ACHN (cell line): ENCODE measurements around the gene FRMD3.

Experiments
- DNase-seq: peaks from one replicate; pipeline ENCODE4 v3.0.0-alpha.2; 2015
- in situ Hi-C: cut with HindIII; loops from 2 replicates; pipeline ENCODE4 v1.10.0; 2017; ENCODE audit warnings: low sequenced_read_pairs, low pct_ligation_motif_present, low pct_unique_long_range_greater_than_20kb

The FRMD3 gene

DNA sequence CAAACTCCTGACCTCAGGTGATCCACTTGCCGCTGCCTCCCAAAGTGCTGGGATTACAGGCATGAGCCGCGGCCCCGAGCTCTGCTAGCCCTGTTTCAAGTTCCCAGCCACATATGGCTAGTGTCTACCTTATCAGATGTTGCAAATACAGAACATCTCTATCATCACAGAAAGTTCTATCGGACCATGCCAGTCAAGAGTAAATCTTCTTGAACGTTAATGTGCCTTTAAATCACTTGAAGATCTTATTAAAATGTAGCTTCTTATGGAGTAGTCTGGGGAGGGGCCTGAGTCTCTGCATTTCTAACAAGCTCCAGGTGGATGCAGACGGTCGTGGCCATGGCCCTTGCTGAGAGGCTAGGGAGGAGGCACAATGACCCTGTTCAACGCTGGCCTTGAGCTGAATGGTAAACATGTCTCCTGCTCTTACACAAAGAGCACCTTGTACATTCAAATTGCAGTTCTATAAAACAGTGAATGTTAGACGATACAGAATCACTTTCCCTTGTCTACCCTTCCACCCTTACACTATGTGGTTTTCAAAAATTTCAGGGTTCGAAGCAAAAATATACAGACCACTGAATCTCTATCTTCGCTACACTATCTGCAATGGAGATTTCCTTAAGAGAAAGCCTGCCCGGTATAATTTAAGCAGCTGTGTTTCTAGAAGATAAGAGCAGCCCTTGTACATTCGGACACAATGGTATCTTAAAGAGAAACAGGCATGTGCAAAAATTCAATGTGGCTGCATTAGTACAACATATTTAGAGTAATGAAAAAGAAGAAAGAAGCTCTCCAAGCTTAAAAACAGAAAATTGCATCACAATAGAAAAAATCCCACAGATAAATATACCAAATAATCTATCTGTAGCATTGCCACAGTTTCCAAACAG lies 114.1 kb downstream of the FRMD3 start:
- in situ Hi-C loops, result no loop called here
- no peak for DNase-seq

DNA sequence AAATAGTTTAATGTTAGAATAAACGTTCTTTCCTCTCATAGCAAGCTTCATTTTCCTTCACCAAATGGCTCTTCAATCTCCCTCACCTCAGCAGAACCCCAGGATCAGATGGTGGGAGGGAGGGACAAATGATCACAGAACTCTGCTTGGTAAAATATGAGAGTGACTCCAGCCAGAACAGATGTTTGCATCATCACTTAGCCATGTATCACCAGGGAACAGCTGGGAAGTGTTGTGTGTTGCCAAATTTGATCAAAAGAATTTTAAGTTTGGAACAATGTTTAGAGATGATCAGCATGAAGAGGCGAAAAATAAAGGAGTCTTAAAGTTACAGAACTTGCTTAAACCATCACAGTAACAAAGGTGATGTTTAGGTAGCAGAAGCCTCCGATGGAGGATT lies 115.7 kb downstream of the FRMD3 start:
- in situ Hi-C loops, result no loop called here

DNA sequence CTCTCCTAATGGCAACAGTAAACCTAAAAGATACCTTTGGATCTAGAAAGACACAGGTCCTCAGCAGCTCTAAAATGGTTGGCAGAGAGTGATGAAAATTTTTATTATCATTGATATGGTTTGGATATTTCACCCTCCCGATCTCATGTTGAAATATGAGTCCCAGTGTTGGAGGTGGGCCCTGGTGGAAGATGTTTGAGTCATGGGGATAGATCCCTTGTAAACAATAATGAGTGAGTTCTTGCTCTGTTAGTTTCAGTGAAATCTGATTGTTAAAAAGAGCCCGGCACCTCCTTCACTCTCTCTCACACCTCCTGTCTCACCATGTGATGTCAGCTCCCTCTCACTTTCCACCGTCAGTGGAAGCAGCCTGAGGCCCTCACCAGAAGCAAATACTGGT lies 117.7 kb downstream of the FRMD3 start:
- in situ Hi-C loops, result no loop called here
- no peak for DNase-seq

More for the DNA sequence above, 115.7 kb downstream of the FRMD3 start:
- no peak for DNase-seq

DNA sequence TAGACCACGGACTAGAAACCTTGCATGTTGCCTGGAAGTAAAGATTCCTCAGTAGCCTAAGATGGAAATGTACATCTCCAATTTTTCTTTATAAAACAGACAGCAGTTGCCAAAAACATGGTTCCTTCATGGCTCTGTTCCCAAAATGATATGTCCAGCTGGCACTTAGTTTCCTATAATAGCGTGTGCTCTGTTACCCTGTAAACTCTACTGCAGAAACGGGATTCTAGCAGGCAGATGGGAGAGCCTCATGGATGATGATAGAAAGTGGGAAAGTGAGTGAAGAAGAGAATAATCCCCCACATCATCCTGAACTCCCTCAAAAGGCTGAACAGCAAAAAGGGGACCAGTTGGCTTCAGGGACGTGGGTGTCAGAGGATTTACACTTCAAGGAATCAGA lies 118.2 kb downstream of the FRMD3 start:
- in situ Hi-C loops, result no loop called here

DNA sequence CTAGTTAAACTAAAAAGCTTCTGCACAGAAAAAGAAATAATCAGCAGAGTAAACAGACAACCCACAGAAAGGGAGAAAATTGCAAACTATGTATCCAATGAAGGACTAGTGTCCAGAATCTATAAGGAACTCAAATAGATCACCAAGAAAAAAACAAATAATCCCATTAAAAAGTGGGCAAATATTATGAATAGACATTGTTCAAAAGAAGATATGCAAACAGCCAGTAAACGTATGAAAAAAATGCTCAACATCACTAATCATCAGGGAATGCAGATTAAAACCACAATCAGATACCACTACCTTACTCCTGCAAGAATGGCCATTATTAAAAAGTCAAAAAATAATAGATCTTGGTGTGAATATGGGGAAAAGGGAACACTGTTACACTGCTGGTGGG lies 119.9 kb downstream of the FRMD3 start:
- DNase-seq, result no peak

More for the DNA sequence above, 118.2 kb downstream of the FRMD3 start:
- no peak for DNase-seq

DNA sequence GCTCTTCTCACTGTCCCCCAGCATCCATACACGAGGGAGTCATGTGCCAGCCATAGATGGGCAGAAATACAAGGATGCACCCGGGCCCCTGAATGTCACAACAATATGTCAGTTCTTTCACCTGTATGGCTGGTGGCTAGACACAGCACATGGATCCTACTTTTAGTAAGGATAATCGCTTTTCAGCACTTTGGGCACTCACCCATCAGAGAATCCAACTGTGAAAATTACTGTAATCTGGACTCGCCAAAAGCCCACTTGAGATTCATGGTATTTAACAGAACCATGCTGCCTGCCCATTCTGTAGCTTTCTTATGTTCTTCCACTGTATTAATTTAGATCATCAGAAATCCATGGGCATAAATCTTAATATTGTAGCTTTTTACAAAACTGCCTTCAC lies 124.8 kb downstream of the FRMD3 start:
- no peak for DNase-seq
- in situ Hi-C loops, result no loop called here

More for the DNA sequence above, 119.9 kb downstream of the FRMD3 start:
- in situ Hi-C loops, result no loop called here

DNA sequence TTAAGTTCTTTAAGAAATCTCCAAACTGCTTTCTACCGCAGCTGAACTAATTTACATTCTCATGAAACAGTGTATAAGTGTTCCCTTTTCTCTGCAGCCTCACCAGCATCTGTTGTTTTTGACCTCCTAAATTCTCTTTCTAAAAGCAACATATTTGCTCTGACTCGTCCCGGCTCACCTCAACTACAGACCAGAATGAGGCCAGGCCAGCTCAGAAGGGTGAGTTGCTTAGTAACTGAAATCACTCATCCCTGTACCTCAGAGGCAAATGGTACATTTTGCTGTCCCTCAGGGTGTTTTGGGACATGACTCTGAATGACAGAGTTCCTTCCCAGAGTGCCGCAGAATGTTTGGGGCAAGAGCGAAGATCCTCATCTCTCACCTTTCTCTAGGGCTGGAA lies 127.5 kb downstream of the FRMD3 start:
- DNase-seq, result no peak
- in situ Hi-C loops, result no loop called here

DNA sequence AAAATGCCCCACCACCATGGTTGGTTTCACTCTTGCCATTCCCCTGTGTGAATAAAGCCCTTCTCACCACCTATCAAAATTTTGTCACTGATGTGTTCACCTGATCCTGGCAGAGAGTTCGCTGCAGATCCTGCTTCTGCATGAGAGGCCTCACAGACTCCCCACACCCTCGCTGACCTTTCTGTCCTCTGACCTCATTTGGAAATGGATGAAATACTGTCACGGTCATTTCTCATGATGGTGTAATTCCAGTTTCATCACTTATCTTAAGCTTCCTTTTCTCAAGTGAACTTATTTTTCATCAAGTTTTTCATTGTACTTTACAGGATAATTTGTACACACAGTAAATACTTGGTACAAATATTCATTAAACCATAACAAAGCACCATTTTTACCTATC lies 131.3 kb downstream of the FRMD3 start:
- in situ Hi-C loops, result no loop called here
- DNase-seq, result no peak

DNA sequence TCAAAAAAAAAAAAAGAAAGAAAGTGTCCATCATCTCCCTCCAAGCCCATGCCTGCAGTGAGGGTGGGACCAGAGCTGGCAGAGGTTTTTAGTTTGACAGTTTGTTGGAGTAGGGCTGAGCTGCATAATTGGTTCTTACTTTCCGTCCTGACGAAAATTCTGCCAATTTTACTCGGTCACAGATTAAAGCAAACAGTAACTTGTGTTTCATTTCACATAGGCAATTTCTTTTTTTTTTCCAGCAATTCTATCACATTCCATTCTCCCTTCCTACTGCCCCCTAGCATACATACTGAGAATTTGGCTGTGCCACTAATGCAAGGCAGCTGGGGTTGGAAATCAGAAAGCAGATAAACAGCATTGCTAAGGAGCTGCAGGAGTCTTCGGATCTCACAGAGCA lies 132.4 kb downstream of the FRMD3 start:
- no peak for DNase-seq
- in situ Hi-C loops, result no loop called here

DNA sequence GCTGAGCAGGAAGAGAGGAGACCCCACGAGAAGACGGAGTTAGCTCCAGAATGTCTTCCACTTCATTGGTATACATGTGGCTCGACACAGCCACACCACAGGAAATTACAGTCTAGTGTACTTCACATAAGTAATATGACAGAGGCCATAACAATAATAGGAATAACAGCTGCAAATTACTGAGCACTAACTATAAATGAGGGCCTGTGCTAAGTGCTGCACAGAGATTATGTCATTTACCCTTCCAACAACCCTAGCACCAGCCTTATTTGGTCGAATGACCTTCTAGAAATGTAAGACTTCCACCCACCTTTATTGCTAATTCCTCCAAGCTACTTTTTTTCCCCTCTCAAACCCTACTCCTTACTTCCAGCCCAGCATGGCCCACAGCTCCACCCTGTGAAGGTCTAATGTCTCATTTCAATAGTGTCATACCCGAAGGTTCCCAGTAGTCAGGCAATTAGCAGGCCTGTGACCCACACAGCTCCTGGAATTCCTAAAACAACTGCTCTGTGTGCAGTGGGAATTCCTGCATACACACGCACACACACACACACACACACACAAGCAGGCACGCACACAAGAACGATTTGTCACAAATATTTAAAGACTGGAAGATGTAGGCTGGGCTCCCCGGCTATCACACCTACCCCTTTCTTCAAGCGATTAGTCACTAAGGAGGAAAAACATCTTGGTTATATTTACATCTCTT lies 134.5 kb downstream of the FRMD3 start:
- DNase-seq, result no peak
- in situ Hi-C loops, result no loop called here

DNA sequence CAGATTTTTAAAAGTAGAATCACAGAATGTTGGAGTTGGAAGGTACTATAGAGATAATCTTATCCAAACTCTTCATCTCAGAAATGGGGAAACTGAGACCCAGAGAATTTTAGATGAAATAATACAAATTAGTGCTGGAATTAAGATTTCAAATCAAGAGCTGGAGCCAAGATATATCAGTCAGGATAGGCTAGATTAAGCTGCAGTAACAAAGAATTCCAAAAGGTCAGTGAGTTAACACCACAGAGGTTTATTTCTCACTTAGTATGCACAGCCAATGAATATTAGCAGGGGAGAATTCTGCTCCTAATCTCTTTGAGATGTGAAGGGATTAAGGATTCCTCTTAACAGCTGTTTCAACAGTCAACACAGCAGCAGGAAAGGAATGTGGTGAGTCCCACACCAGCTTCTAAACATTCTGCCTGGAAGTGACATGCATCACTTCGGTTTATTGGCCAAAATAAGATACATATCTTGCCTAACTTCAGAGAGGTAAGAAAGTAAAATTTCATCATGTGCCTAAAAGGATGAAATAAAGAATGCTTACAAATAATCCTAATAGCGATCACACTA lies 136.8 kb downstream of the FRMD3 start:
- DNase-seq, result no peak
- in situ Hi-C loops, result no loop called here

DNA sequence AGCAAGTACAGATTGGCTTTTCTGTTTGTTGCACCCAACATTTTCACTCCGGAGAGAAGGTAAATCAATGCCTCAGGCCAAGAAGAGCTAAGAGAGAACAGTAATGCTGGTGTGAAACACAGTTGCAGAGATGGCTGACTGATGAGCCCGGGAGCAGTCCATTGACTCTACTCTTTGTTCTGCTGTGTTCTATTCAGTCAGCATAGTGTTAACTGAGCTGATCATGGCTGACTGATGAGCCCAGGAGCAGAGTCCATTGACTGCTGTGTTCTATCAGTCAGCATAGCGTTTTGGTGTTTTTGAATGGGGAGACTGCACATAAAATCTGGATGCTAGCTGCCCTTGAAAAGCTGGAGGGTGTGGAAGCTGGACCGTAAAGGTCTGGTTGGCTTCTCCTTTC lies 141.4 kb downstream of the FRMD3 start:
- DNase-seq, result no peak
- in situ Hi-C loops, result no loop called here

DNA sequence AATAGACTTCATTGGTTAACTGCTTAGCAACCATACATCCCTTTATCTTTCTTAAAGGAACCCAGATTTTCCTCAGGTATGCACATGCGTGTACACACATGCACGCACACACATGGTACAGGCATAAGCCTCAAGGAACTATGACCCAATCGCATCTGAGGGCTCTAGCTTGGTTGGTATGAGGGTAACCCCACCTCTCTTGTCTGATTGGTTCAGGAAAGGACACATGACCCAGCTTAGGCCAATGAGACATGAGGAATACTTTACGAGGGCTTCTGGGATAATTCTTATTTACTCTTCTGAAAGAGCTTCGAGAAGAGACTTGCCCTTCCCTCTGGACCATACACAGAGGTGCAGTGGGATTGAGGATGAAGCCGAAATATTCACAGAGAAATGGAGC lies 141.9 kb downstream of the FRMD3 start:
- no peak for DNase-seq
- in situ Hi-C loops, result no loop called here

DNA sequence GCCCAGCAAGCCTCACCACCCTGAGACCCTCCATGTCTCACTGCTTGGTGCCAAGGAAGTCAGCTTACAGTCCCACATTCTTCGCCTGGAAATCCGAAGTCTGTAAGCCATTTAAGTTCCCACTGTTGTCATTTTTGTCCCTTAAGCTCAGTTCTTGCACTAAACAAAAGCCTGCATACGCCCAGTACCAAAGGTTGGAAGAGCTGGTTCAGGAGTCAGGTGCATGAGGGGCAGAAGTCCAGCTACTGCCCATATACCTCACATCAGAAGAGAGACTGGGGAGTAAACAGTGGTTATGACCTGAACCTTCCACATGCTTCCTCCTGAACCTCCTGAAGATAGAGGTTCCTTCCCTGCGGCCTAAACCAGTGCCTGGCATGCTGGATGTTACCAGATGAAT lies 146.0 kb downstream of the FRMD3 start:
- in situ Hi-C loops, result no loop called here
- no peak for DNase-seq

DNA sequence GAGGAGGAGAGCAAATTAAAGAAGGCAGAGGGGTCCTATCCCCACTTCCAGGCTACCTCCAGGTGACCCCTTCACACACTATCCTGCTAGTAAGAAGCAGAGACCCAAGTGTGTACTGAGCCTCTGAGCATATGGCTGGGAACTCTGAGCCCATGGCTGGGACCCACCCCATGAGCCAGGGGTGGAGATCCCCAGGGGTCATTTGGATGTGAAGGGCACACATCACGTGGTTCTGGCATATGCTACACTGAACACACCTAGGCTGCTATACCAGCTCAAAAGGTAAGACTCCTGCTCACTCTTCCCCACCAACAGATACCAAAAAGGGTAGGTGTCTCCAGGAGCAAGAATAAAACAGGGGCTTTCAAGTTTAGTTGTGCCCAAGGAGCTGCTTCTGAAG lies 149.9 kb downstream of the FRMD3 start:
- DNase-seq, result no peak
- in situ Hi-C loops, result no loop called here

DNA sequence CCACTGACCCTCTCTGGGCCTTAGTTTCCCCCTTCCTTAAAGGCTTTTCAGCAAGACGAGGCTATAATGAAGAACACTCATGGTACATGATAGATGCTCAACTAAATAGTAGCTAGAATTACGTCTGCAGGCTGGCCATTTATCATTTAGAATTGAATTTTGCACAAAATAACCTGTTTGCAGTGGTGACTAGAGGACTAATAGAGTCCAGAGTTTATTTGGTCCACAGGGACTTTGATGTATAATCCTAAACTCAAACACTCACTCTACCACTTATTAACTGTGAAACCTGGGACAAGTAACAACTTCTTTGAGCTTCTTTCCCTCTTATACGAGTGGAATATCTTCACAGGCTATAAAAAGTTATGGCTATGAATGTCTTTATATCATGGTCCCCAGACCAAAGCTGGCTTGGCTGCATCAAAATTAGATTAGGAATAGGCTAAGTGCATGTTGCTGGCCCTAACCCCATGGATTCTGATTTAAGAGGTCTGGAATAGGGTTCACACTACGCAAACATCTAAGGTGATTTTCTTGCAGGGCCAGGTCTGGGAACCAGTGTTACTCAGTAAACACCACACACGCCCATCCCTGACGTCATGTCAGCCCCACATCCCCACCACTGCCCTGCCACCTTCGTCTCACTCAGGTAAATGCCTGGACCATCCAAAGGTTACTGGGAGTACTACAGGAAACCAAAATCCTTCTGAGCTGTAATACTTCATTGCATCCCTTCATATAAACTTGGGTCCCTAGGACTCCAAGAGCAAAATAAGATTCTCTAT lies 150.6 kb downstream of the FRMD3 start:
- DNase-seq, result no peak
- in situ Hi-C loops, result no loop called here

DNA sequence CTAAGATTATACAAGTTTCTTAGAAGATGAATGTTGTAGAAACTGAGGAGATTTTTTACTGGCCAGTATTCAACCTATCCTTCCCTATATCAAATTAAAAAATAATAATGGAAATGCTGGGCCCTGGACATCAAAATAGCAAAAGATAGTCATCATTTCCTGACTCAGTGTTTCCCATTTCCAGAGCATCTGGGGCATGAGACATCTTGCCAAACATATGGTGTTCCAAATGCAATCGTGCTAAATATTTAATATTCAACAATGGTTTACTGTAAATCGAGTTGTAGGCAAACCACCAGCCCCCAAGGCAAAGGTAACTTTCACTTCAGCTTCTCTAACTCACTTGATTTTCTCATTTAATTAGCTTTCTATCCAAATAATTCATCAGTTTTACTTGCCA lies 152.9 kb downstream of the FRMD3 start:
- no peak for DNase-seq
- in situ Hi-C loops, result no loop called here

DNA sequence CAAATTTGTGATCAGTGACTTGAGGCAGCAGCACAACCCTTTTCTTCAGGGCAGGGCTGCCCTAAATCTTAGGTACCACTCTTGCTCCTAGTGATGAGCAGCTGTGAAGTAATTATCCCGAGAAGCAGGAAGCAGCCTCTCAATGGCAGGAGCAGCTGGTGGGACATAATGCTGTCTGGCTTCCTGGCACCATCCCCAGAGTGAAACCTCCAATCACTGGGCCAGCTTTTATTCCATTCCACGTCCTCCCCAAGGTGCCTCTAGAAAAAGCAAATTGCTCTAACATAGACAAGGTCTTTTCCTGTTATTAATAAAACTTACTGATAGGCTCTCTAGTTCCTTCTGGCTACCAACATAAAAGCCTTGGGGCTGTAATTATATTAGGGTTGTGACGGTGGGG lies 154.0 kb downstream of the FRMD3 start:
- no peak for DNase-seq
- in situ Hi-C loops, result no loop called here

DNA sequence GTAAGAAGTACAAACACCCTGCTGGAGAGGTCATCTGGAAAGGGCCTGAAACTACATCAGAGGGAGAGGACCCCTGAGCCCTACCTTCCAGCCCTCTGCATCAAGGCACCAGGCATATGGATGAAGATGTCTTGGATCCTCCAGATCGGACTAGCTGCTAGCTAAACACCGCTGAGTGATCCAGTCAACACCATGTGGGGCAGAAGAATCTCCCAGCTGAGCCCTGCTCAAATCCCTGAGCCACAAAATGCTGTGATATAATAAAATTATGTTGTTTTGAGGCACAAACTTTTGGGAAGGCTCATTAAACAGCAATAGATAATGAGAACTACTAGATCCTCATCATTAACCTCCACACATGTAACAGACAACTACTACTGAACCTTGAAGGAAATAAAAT lies 155.2 kb downstream of the FRMD3 start:
- in situ Hi-C loops, result no loop called here
- no peak for DNase-seq
